ENCODE measurements around the gene ELN. TPM values are rescaled to one million over a fixed set of nuclear protein-coding genes. Genes with fewer than 3 reads are reported as not detected.
"Not testable (repeated sequence)": the region's sequence is repeated elsewhere in the genome, so short reads cannot be mapped to it uniquely, and the experiment has no call there.

ELN gene
- total RNA-seq, 2 experiments from 2014 or later = not detected

- POLR2A ChIA-PET = interaction anchor here (1.1 kb wide), 1 partner anchor 34 kb away, joined by 3 read pairs; no protein-coding TSS in a partner anchor
- Mint-ChIP-seq H3K27me3 (peaks cover 33% of the 10 kb centered on the region), H3K4me3 (no peak overlapping the region), H3K27ac (no peak overlapping the region), H3K36me3 (no peaks in the 10 kb centered on the region), H3K9me3 (no peaks in the 10 kb centered on the region), H3K4me1 (peaks cover 3% of the 10 kb centered on the region)
- DNase-seq = no peak
- no peak for ATAC-seq (ENCODE audit: low read depth)
Observed at GRCh38 chr7:74032624-74033371, 4.8 kb downstream of the ELN start.

- no peak overlapping the region for H3K27ac Mint-ChIP-seq
Observed at GRCh38 chr7:74033372-74034311, 5.7 kb downstream of the ELN start.

DNA sequence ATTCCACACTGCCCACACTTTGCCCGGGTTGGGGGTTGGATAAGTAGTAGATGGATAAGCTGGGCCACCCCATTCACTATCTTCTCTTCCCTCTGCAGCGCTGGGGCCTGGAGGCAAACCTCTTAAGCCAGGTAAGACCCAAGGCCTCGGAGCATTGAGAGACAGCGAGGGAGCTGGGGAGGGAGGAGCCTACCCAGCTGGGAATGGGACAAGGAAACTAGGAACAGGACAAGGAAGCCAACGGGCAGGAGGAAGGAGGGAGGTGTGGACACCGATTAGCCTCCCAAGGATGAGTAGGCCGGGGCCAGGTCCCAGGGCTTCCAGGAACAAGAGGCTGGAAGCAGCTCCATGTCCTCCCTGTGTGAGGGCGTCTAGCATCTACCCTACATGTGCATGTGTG lies 9.6 kb downstream of the ELN start:
- DNase-seq = no peak
- no peak for ATAC-seq (ENCODE audit: low read depth)
- H3K4me3 Mint-ChIP-seq = no peak overlapping the region
- no peak overlapping the region for H3K27ac Mint-ChIP-seq
- H3K9me3 Mint-ChIP-seq = no peaks in the 10 kb centered on the region
- no peaks in the 10 kb centered on the region for H3K4me1 Mint-ChIP-seq
- no peaks in the 10 kb centered on the region for H3K27me3 Mint-ChIP-seq
- POLR2A ChIA-PET = no interaction called here
- H3K36me3 Mint-ChIP-seq = no peaks in the 10 kb centered on the region

More at GRCh38 chr7:74033372-74034311, 5.7 kb downstream of the ELN start:
- no peaks in the 10 kb centered on the region for H3K36me3 Mint-ChIP-seq
- peaks cover 3% of the 10 kb centered on the region for H3K4me1 Mint-ChIP-seq
- no peak for DNase-seq
- POLR2A ChIA-PET = no interaction called here
- H3K4me3 Mint-ChIP-seq = no peak overlapping the region
- no peak for ATAC-seq (ENCODE audit: low read depth)
- H3K9me3 Mint-ChIP-seq = no peaks in the 10 kb centered on the region
- H3K27me3 Mint-ChIP-seq = peaks cover 30% of the 10 kb centered on the region

- no peaks in the 10 kb centered on the region for H3K4me1 Mint-ChIP-seq
- ATAC-seq (ENCODE audit: low read depth) (no peak), DNase-seq (no peak)
- no peaks in the 10 kb centered on the region for H3K27me3 Mint-ChIP-seq
- H3K27ac Mint-ChIP-seq = no peak overlapping the region
- no peak overlapping the region for H3K4me3 Mint-ChIP-seq
- POLR2A ChIA-PET = no interaction called here
- no peaks in the 10 kb centered on the region for H3K36me3 Mint-ChIP-seq
- no peaks in the 10 kb centered on the region for H3K9me3 Mint-ChIP-seq
Observed at GRCh38 chr7:74038194-74038961, 10.4 kb downstream of the ELN start.

DNA sequence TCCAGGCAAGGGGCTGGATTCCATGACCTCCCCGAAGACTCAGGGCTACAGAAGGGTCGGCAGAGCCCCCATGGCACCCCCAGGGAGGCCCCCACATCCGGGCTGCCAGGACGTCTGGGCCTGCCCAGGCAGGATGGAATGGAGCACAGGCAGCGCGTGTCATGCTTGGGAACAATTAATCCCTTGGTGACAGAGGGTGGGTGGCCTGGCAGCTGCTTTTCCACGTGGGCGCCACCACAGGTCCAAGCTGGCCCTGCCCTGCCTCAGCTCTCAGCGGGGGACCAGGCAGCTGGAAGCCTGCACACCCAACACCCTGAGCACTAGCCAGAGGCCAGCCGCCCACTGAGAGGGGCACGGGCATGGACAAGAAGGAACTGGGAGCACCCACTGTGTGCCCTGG lies 11.4 kb downstream of the ELN start:
- Mint-ChIP-seq H3K27ac (no peak overlapping the region), H3K4me1 (no peaks in the 10 kb centered on the region), H3K4me3 (no peak overlapping the region), H3K36me3 (no peaks in the 10 kb centered on the region), H3K9me3 (no peaks in the 10 kb centered on the region), H3K27me3 (no peaks in the 10 kb centered on the region)
- no peak for ATAC-seq (ENCODE audit: low read depth)
- no peak for DNase-seq
- POLR2A ChIA-PET = no interaction called here

GRCh38 chr7:74040101-74040790 lies 12.3 kb downstream of the ELN start:
- Mint-ChIP-seq H3K36me3 (no peaks in the 10 kb centered on the region), H3K27me3 (no peaks in the 10 kb centered on the region), H3K27ac (no peak overlapping the region), H3K9me3 (no peaks in the 10 kb centered on the region), H3K4me1 (no peaks in the 10 kb centered on the region), H3K4me3 (no peak overlapping the region)
- DNase-seq (no peak), ATAC-seq (ENCODE audit: low read depth) (no peak)
- POLR2A ChIA-PET = no interaction called here

DNA sequence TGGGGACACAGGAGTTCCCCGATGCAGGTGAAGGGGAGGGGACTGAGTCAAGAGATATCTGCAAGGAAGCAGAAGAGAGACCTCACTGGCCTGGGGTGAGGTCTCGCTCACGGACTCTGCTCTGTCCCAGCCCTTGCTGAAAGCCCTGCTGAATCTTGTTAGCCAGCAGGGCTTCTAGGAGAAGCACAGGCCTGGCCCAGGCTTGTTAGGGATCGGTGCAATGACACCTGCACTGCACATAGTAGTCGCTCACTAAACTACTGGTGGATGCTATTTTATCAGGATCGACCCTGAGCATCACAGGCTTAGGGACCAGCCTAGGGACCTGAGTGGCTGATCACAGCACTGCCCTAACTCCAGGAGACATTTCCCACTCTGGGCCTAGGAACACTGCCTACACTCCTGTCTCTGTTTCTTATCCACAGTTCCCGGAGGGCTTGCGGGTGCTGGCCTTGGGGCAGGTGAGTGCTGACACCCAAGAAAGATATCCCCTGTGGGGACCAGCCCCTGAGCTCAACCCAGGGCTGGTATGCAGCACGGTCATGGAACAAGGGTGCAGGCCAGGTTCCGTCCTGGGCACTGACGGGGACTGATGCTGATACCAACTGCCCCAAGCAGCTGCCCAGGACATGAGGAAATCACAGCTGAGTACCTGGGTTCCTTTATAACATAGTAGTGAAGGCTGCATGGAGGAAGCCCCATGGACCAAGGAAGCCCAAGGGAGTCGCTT lies 13.0 kb downstream of the ELN start:
- Mint-ChIP-seq H3K4me3 (no peak overlapping the region), H3K9me3 (no peaks in the 10 kb centered on the region), H3K27ac (no peak overlapping the region), H3K36me3 (no peaks in the 10 kb centered on the region), H3K27me3 (no peaks in the 10 kb centered on the region), H3K4me1 (no peaks in the 10 kb centered on the region)
- POLR2A ChIA-PET = no interaction called here
- ATAC-seq (ENCODE audit: low read depth) (no peak), DNase-seq (no peak)

- Mint-ChIP-seq H3K4me3 (no peak overlapping the region), H3K4me1 (no peaks in the 10 kb centered on the region), H3K36me3 (no peaks in the 10 kb centered on the region), H3K27ac (no peak overlapping the region), H3K9me3 (no peaks in the 10 kb centered on the region), H3K27me3 (no peaks in the 10 kb centered on the region)
- ATAC-seq (ENCODE audit: low read depth) (no peak), DNase-seq (no peak)
- POLR2A ChIA-PET = no interaction called here
Observed at GRCh38 chr7:74042746-74043522, 15.0 kb downstream of the ELN start.

DNA sequence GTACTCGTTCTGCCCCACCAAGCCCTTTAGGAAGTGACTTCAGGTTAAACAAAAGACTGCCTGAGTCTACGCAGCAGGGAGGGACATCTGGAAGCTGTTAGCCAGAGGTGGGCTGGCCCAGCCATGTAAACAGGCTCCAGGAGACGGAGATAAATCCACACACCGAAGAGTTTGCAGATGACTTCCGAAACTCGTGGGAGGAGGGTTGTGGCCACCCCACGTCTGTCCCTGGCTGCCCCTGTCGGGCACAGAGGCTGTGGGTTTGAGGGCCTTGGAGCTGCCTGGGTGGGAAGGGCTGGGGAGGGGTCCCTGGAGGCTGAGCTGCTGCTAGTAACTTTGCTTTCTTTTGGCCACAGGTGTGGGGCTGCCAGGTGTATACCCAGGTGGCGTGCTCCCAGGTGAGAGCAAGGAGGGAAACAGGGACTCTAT lies 15.6 kb downstream of the ELN start:
- Mint-ChIP-seq H3K4me1 (no peaks in the 10 kb centered on the region), H3K27me3 (no peaks in the 10 kb centered on the region), H3K27ac (no peak overlapping the region), H3K4me3 (no peak overlapping the region), H3K36me3 (no peaks in the 10 kb centered on the region), H3K9me3 (no peaks in the 10 kb centered on the region)
- ATAC-seq (ENCODE audit: low read depth) (no peak), DNase-seq (no peak)
- POLR2A ChIA-PET = no interaction called here

DNA sequence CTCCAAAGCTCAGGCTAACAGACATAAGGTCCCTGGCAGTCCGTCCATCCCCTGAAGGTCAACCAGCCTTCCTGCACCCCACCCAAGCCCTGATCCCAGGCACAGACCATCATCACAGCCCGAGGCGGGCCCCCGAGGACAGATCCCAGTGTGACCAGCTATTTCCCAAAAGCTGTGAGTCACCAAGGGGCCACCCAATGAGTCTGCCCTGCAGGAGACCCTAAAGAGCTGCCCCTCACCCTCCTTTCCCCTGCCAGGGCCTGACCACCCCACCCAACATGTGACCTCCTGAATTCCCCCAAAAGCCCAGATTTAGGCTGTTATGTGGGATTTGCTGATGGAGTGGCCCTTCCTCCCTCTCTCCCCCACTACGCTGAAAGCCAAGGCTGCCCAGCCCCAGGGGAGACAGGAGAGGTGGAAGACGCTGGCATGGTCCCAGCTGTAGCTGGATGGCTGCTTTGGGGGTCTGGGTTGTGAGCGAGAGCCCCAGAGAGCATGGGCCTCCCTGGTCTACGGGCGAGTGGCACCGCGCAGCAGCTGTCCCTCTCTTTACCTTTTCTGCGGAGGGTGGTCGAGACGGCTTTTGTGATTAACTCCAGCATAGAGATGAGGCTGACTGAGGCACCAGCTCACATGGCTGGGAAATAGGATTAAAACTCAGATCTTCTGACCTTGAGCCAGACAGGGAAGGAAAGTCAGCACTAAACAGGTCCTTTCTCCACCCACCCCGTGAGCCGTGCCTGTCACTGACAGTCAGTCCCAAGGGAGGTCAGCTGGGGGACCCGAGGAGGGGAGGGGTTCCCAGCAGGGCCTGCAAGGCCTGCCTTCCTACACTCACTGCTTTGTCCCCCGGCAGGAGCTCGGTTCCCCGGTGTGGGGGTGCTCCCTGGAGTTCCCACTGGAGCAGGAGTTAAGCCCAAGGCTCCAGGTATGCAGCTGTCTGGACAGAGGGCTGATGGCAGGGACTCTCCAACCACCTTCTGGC lies 16.7 kb downstream of the ELN start:
- ATAC-seq (ENCODE audit: low read depth) = no peak
- no peak for DNase-seq
- H3K4me1 Mint-ChIP-seq = no peaks in the 10 kb centered on the region
- no peak overlapping the region for H3K4me3 Mint-ChIP-seq
- H3K27ac Mint-ChIP-seq = no peak overlapping the region
- no peaks in the 10 kb centered on the region for H3K36me3 Mint-ChIP-seq
- POLR2A ChIA-PET = no interaction called here
- no peaks in the 10 kb centered on the region for H3K27me3 Mint-ChIP-seq
- H3K9me3 Mint-ChIP-seq = no peaks in the 10 kb centered on the region

- ATAC-seq (ENCODE audit: low read depth); H3K27me3 Mint-ChIP-seq; H3K9me3 Mint-ChIP-seq; POLR2A ChIA-PET; H3K4me3 Mint-ChIP-seq; DNase-seq; H3K4me1 Mint-ChIP-seq; H3K27ac Mint-ChIP-seq; H3K36me3 Mint-ChIP-seq: not testable (repeated sequence)
Observed at GRCh38 chr7:74046581-74046980, 18.6 kb downstream of the ELN start.

All from activated naive CD8-positive, alpha-beta T cell treated with anti-CD3 and anti-CD28 coated beads, Interleukin-2, amount 10 ng/mL, durations not matched to agents 7 days and 5 days (primary cell).